Measurements from ENCODE around the gene SERGEF. TPM values are rescaled to one million over a fixed set of nuclear protein-coding genes. Genes with fewer than 3 reads are reported as not detected.

SERGEF gene
- total RNA-seq, 1 donor from 2014 or later = 46.4 TPM

- DNase-seq (ENCODE audit: low spot score) = no peak
These were observed 225.9 kb downstream of the SERGEF start for GRCh38 chr11:17786824-17787525.

DNA sequence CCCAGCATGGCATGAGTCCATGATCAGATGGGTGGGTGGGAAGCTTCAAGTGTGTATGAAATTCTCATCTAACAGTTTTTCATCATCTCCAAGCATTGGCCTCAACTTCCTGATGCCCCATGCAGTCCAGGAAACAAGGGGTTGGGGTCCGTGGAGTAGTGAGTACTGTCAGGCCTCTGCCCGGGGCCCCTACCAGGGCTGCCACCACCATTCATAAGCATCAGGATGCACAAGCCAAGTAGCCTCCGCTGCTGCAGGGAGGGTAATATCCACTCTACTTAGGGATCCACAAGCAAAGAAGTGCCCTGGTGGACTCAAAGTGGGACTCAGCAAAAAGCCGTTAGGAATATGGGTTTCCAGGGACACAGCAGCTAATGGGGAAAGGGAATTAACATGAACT, 229.0 kb downstream of the SERGEF start:
- DNase-seq (ENCODE audit: low spot score) = no peak

- no peak for DNase-seq (ENCODE audit: low spot score)
These were observed 230.1 kb downstream of the SERGEF start for GRCh38 chr11:17782603-17783337.

- DNase-seq (ENCODE audit: low spot score) = no peak
These were observed 230.7 kb downstream of the SERGEF start for GRCh38 chr11:17782145-17782544.

DNA sequence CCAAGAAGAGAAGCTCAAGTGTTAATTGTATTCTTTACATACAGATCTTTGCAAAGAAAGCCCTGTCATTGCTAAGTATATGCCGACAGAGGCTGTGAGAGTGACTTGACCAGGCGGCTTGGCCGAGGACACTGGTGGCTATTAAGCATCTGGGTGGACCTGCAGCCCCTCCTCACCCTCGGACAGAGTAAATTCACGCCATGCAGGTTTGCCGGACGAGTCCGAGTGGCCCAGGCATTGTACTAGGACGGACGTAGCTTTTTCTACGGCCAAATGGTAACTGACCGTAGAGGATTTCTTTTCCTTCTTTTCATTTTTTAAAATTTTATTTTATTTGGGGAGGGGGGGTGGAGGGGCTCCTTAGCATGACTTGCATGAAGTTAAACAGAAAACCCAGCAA, 231.2 kb downstream of the SERGEF start:
- no peak for DNase-seq (ENCODE audit: low spot score)

GRCh38 chr11:17781221-17781620, 231.6 kb downstream of the SERGEF start:
- DNase-seq (ENCODE audit: low spot score) = no peak

DNA sequence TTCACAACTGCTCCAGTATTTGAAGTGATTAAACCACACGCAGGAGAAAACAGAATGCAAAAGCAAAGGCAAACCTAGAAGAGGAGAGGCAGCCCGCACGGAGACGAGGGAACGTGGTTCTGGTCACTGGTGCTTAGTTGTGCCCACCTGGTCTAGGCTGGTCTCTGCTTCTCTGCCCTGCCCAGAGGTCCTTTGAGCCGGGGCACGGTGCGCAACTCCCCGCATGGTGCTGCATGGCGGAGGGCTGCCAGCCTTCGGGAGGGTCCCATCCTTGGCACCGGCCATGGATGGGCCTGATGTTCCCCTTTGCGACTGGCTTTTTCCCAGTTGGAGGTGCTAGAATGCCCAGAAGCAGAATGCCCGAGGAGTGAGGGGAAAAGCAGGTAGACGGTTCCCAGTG, 232.2 kb downstream of the SERGEF start:
- DNase-seq (ENCODE audit: low spot score) = no peak

DNA sequence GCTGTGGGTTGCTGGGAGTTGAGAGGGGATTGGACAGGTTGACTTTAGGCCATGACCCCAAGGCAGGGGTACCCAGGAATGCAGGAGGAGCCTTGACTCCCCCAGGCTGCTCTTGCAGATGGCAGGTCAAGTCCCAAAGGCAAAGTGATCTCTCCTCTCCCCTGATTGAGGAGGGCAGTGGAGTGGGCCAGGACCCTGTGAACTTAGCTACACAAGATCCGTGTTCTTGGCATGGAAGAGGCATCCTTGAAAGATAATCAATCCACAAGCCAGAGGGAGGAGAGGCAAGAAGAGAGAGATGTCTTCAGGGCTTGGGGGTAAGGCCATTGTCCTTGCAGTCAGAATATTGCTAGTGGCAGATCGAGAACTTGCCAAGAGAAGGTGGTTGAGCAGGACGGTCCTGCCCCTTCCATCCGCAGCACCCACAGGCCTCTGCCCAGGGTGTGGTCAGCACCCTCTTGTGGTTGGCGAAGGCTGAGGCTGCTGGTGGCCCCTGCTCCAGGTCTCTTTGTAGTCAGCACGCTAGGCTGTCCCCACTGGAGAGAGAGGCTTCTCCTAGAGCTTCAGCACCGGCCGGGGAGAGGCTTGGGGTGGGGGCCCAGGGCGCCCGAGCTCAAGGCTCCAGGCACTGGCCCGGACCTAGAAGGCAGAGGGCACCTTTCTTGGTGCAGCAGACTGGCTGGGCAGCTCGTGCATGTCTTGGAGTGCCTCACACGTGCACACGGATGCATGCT, 232.8 kb downstream of the SERGEF start:
- no peak for DNase-seq (ENCODE audit: low spot score)

- no peak for DNase-seq (ENCODE audit: low spot score)
These were observed 233.6 kb downstream of the SERGEF start for GRCh38 chr11:17778956-17779860.

- DNase-seq (ENCODE audit: low spot score) = no peak
These were observed 234.5 kb downstream of the SERGEF start for GRCh38 chr11:17778352-17778751.

DNA sequence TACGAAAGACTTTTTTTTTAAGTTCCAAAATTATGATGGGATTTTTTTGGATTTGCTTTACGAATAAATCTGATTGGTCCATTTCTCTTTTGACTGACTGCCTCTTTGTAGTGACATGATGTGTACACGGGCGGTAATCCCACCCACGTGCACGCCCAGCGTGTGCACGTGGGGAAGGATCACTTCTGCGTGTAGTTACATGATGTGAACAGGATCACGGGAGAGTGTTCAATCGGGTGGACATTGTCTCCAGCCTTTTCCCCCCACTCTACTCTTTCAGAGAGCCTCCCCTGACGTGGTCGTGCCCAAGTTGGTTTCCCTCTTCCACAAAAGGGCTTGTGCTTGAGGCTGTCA, 235.1 kb downstream of the SERGEF start:
- DNase-seq (ENCODE audit: low spot score) = no peak

- DNase-seq (ENCODE audit: low spot score) = no peak
These were observed 235.6 kb downstream of the SERGEF start for GRCh38 chr11:17777086-17777737.

DNA sequence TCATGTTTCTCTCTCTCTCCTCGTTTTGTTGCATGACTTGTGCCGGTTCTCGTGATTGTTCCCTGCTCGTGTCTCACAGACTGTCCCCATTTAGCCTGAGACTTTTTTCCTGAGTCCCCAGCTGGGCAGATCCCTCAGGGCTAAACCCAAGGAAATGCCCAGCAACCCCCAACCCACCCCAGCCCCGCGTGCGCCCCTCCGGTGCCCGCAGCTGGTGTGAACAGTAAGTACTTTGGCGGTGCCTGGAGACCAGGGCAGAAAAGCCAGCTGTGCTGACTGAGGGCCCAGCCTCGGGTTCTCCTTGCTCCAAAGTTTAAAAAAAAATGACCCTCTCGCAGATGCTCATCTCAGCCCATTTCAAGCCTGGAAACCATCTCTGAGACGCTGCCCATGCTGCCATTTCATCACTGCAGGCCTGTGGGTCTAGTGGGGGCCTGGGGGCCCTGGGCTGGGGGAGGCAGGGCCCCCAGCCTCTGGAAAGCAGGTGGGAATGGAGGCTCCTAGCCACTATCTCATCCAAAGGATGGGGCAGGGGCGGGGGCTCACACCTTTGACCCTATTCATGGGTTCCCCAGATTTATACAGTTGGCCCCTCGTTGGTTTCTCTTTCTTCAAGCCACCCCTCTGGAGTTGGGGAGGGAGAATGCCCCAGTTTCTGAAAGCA, 236.5 kb downstream of the SERGEF start:
- DNase-seq (ENCODE audit: low spot score) = no peak

DNA sequence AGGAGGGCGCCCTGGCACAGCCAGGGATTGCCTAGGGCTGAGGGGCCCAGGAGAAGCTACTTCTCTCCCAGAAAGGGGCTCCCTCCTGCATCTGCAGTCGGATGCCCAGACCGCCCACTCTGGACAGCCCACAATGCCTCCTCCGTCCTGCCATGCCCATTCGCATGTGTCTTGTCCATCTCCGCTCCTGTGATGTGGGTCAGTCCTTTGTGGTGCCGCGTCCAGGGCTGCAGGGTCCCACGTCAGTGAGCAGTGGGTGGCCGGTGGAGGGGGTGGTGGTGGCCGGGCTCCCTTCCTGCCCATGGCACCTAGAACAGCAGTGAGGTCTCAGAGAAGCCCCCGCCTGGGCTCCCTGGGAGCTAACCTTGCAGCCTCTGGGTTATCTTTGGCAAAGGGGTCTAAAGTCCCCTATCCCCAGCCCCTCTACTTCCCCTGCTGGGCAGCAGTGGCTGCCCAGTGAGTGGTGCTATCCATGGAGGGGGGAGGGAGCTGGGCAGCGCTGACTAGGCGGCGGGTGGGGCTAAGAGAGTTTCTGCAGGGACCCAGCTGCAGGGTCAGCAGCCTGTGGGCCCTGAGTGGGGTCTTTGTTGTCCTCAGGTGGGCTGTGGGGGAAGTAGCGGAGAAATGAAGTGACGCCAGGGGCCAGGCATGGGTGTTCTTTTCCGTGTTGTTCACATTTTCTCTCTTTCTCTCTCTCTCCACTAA, 237.2 kb downstream of the SERGEF start:
- DNase-seq (ENCODE audit: low spot score) = no peak

DNA sequence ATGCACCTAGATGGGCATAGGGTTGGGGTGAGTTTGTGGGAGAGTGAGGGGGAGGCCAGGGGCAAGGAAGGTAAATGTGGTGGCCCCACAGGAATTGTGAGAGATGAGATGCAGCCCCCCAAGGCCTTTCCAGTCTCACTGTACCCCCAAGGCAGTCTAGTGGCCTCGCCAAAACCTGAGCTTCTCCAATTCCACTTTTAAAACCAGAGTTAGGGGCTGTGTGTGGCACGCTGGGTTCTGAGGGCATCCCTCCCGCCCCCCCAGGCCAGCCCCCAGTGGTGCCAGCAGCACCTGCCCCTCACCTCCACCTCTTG, 237.9 kb downstream of the SERGEF start:
- DNase-seq (ENCODE audit: low spot score) = no peak

DNA sequence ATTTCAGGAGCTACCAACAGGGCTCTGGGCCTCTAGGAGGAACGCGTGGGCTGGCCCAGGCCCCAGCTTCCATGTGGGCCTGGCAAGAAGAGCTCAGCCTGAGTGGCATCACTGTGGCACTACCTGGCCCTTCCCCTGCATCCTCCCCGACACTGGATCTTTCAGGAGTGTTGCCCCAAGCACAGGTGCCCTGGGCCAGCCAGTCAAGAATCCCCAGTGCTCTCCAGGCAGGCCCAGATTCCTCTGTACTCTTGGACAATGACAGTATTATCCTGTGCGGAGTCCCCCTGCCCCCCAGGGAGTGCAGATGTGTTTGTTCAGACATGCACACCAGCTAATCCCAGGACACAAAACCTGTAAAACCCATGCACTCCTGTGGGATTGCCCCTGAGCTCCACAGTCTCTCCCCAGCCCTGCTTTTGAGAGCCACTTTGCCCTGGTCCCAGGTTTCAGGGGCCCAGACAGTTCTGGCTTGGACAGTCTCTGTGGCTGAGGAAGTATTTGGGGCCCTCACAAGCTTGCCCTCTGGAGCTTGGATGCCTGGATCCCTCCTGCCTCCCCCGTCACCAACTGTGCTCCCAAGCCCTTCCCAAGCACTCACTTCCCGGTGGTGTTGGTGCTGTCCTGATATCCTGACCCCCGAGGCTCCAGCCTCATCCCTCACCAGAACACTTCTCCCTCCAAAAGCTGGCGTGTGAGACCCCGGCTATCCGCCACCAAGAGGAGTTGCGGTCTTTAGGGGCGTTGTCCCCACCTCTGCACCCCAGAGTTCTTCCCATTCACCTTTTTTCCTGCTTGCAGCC, 238.4 kb downstream of the SERGEF start:
- DNase-seq (ENCODE audit: low spot score) = no peak

DNA sequence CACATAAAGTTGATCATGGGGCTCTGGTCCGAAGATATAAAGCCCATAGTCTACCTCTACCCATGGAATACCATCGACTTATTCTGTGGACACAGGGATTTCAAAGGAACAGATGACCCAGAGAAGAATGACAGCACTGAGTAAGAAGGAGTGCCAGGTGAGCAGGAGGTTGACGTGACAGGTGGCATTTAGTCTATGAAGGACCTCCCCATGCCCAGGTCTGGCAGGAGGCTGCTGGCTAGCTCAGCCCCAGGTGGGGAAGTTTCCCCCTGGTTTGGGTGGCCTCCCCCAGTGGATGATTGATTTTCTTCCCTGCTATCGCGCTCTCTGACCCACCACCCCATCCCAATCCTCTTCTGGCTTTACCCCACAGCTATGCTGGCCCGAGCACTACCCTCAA, 239.2 kb downstream of the SERGEF start:
- DNase-seq (ENCODE audit: low spot score) = no peak

- no peak for DNase-seq (ENCODE audit: low spot score)
These were observed 239.9 kb downstream of the SERGEF start for GRCh38 chr11:17772704-17773600.
